ENCODE data around the gene RUNDC3A.

DNA sequence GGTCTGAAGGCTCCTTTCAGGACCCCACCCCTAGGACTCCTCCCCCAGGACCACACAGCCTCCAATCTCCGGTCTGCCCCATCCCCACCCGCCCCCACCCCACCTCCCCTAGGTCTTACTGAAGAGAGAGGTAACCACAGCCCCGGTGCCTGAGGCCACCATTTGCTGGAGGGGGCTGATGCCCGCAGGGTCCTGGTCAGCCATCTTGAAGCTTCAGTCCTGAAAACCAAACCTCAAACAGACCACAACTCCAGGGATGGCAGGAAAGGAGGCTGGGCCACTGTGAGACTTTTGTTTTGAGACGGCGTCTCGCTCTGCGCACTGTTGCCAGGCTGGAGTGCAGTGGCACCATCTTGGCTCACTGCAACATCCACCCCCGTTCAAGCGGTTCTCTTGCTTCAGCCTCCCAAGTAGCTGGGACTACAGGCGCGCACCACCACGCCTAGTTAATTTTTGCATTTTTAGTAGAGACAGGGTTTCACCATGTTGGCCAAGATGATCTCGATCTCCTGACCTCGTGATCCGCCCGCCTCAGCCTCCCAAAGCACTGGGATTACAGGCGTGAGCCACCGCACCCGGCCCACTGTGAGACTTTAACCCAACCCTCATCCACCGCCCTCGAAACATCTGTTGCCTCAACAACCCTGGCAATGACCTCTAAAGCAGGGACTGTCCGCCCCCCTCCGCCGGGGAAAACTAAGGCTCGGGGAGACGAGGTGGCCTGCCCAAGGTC is 15.1 kb downstream of the RUNDC3A start:
- TF ChIP-seq YY1 (IDR thresholded peaks at IDR 0.05; ENCODE audit: low read depth) (no peak), CEBPB (IDR thresholded peaks at IDR 0.05) (no peak), CREB1 (IDR thresholded peaks at IDR 0.05; ENCODE audit: low read depth) (no peak), TAF1 (IDR thresholded peaks at IDR 0.05; ENCODE audit: low read depth) (no peak), FOXM1 (IDR thresholded peaks at IDR 0.05; ENCODE audit: borderline replicate concordance, low read depth) (no peak), USF1 (IDR thresholded peaks at IDR 0.05) (no peak), NFIC (IDR thresholded peaks at IDR 0.05) (no peak), EP300 (IDR thresholded peaks at IDR 0.05; ENCODE audit: borderline replicate concordance) (no peak), ZBTB7A (IDR thresholded peaks at IDR 0.05; ENCODE audit: low read depth) (no peak), RAD21 (IDR thresholded peaks at IDR 0.05; ENCODE audit: low read depth) (no peak)
- TF ChIP-seq, protein P1, sequence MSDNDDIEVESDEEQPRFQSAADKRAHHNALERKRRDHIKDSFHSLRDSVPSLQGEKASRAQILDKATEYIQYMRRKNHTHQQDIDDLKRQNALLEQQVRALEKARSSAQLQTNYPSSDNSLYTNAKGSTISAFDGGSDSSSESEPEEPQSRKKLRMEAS (IDR thresholded peaks at IDR 0.05) = no peak

All from Ishikawa (cell line).